ENCODE results near the gene ATP6AP1. TPM values are rescaled to one million over a fixed set of nuclear protein-coding genes. Genes with fewer than 3 reads are reported as not detected.

ATP6AP1 gene
- total RNA-seq, 1 experiment from 2014 or later: 221 TPM

GRCh38 chrX:154481911-154482601 is 53.6 kb downstream of the ATP6AP1 start:
- intact Hi-C loops (cut with micrococcal nuclease; ENCODE audit: unreplicated experiment): no loop called here
- Histone ChIP-seq H3K4me3 (ENCODE audit: low read depth in 2 of 2, low read length in 2 of 2) (no peak overlapping the region), H3K27ac (ENCODE audit: low read length) (no peak overlapping the region), H3K36me3 (ENCODE audit: control insufficient read depth, insufficient read depth, low read length) (no peaks in the 10 kb centered on the region), H3K9me3 (ENCODE audit: control insufficient read depth, insufficient read depth, low read depth, low read length) (no peaks in the 10 kb centered on the region), H3K4me1 (ENCODE audit: control insufficient read depth, insufficient read depth, low read length) (peaks cover 28% of the 10 kb centered on the region), H3K27me3 (ENCODE audit: control insufficient read depth, insufficient read depth, low read length) (no peaks in the 10 kb centered on the region)
- ChIA-PET CTCF (interaction anchor here (1.3 kb wide), 1 partner anchor 109 kb away, joined by 12 read pairs; no protein-coding TSS in a partner anchor), POLR2A (no interaction called here)
- BruUV-seq (replicated peaks): no TSS peak
- DNase-seq (ENCODE audit: low read depth, low spot score) (no peak), ATAC-seq (no peak)
- no peak for TF ChIP-seq TCF7L2 (IDR thresholded peaks at IDR 0.05; ENCODE audit: low read depth, low read length)
- no peak for TF ChIP-seq CTCF (IDR thresholded peaks at IDR 0.05)
- no peak for TF ChIP-seq SIN3A (IDR thresholded peaks at IDR 0.05; ENCODE audit: borderline replicate concordance, insufficient read depth, low read depth, low read length)
- TF ChIP-seq POLR2AphosphoS5 (IDR thresholded peaks at IDR 0.05; ENCODE audit: low read depth, low read length): no peak
- no peak for TF ChIP-seq REST (IDR thresholded peaks at IDR 0.05; ENCODE audit: insufficient read depth in 1 of 2, low read depth in 2 of 2, low read length in 1 of 2)
- in situ Hi-C loops (cut with HindIII; ENCODE audit: low pct_unique_long_range_greater_than_20kb, low sequenced_read_pairs): no loop called here

GRCh38 chrX:154482786-154483185 is 54.3 kb downstream of the ATP6AP1 start:
- intact Hi-C loops (cut with micrococcal nuclease; ENCODE audit: unreplicated experiment) (no loop called here), in situ Hi-C loops (cut with HindIII; ENCODE audit: low pct_unique_long_range_greater_than_20kb, low sequenced_read_pairs) (no loop called here)
- no peaks in the 10 kb centered on the region for H3K36me3 ChIP-seq (ENCODE audit: control insufficient read depth, insufficient read depth, low read length)
- H3K27me3 ChIP-seq (ENCODE audit: control insufficient read depth, insufficient read depth, low read length): no peaks in the 10 kb centered on the region
- TF ChIP-seq CTCF (IDR thresholded peaks at IDR 0.05) (no peak), POLR2AphosphoS5 (IDR thresholded peaks at IDR 0.05; ENCODE audit: low read depth, low read length) (no peak)
- H3K4me3 ChIP-seq (ENCODE audit: low read depth in 2 of 2, low read length in 2 of 2): no peak overlapping the region
- no peak for ATAC-seq
- POLR2A ChIA-PET: no interaction called here
- peaks cover 24% of the 10 kb centered on the region for H3K4me1 ChIP-seq (ENCODE audit: control insufficient read depth, insufficient read depth, low read length)
- CTCF ChIA-PET: no interaction called here
- no peak for DNase-seq (ENCODE audit: low read depth, low spot score)
- BruUV-seq (replicated peaks): no TSS peak
- H3K27ac ChIP-seq (ENCODE audit: low read length): no peak overlapping the region
- H3K9me3 ChIP-seq (ENCODE audit: control insufficient read depth, insufficient read depth, low read depth, low read length): no peaks in the 10 kb centered on the region
